ENCODE results near the gene NDUFAF7. TPM values are rescaled to one million over a fixed set of nuclear protein-coding genes. Genes with fewer than 3 reads are reported as not detected.
"Not testable (repeated sequence)": the region's sequence is repeated elsewhere in the genome, so short reads cannot be mapped to it uniquely, and the experiment has no call there.

NDUFAF7 gene
- total RNA-seq, 1 donor from 2014 or later = 6.3 TPM

DNA sequence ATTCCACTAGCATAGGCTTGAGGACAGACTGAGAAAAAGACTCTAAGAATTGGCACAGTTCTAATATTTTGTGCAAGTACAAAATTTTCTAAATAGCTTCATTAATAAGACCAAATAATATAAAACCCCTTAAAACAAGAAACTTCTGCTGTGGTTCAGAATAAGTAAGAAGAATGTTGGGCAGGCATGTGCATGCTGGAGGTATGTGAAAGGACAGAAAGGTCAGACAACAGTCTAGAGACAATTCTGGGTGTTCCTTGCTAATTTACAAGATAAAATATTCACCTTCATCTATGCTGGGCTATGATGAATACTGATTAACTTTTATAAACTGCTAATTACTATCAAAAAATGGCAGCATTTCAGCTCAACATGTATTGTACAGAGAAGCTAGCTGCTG lies 20.2 kb upstream of the NDUFAF7 start:
- H3K27me3 ChIP-seq (ENCODE audit: control insufficient read depth in 3 of 3, insufficient read depth in 3 of 3, low read length in 3 of 3) = no peaks in the 10 kb centered on the region
- no peak overlapping the region for H3K4me3 ChIP-seq (ENCODE audit: low read length in 3 of 3)
- peaks cover 26 to 69% (median 68%) of the 10 kb centered on the region in 3 donors for H3K36me3 ChIP-seq (ENCODE audit: control insufficient read depth in 3 of 3, insufficient read depth in 3 of 3, low read length in 3 of 3)
- no peak overlapping the region for H3K9ac ChIP-seq (ENCODE audit: low read depth in 1 of 3, low read length in 3 of 3)
- no peaks in the 10 kb centered on the region for H3K9me3 ChIP-seq (ENCODE audit: control insufficient read depth in 3 of 3, low read length in 3 of 3)
- no peaks in the 10 kb centered on the region for H3K4me1 ChIP-seq (ENCODE audit: control insufficient read depth in 3 of 3, insufficient read depth in 3 of 3, low read length in 3 of 3)
- no peak overlapping the region for H3K27ac ChIP-seq (ENCODE audit: low read depth, low read length)

DNA sequence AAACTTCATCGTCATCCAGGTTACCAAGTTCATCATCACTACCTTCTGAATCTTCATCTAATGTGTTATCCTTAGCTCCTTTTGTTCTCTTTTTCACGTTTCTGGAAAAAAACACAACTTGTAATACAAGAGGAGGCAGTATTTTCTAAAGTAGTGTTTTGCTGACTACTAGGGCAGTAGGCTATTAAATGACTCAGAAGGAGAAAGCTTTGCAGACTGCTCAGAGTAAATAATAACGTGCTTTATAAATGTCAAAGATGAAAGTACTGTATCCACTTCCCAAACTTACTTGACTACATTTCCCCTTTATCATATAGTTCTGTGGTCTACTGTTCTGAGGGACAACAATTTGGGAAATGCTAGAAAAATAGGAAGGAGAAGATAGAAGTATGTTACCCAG lies 19.5 kb upstream of the NDUFAF7 start:
- H3K9me3 ChIP-seq (ENCODE audit: control insufficient read depth in 3 of 3, low read length in 3 of 3) = no peaks in the 10 kb centered on the region
- peaks cover 30 to 68% (median 68%) of the 10 kb centered on the region in 3 donors for H3K36me3 ChIP-seq (ENCODE audit: control insufficient read depth in 3 of 3, insufficient read depth in 3 of 3, low read length in 3 of 3)

DNA sequence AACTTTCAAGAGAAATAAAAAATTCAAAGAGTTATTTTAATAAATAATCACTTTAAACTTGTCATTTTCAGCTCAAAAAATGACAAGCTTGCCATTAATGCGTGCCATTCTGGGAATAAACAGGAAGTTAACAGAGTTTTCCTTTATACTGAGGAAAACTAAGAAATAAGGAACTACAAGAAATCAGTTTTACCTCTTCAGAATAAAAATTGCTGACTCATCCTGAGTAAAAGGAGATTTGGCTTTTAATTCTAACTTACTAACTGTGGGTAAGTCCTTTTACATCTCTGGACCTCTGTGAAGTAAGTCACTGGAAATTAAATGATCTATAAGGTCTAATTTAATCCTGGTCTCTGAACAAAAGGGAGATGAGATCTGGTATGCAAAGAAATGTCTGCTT lies 16.2 kb upstream of the NDUFAF7 start:
- no peak overlapping the region for H3K4me3 ChIP-seq (ENCODE audit: low read length in 3 of 3)
- no peak overlapping the region for H3K27ac ChIP-seq (ENCODE audit: low read depth, low read length)
- H3K9me3 ChIP-seq (ENCODE audit: control insufficient read depth in 3 of 3, low read length in 3 of 3) = no peaks in the 10 kb centered on the region
- peaks cover 27 to 63% (median 57%) of the 10 kb centered on the region in 3 donors for H3K36me3 ChIP-seq (ENCODE audit: control insufficient read depth in 3 of 3, insufficient read depth in 3 of 3, low read length in 3 of 3)
- no peak overlapping the region for H3K9ac ChIP-seq (ENCODE audit: low read depth in 1 of 3, low read length in 3 of 3)
- no peaks in the 10 kb centered on the region for H3K4me1 ChIP-seq (ENCODE audit: control insufficient read depth in 3 of 3, insufficient read depth in 3 of 3, low read length in 3 of 3)
- H3K27me3 ChIP-seq (ENCODE audit: control insufficient read depth in 3 of 3, insufficient read depth in 3 of 3, low read length in 3 of 3) = no peaks in the 10 kb centered on the region

More for the DNA sequence above, 19.5 kb upstream of the NDUFAF7 start:
- Histone ChIP-seq H3K9ac (ENCODE audit: low read depth in 1 of 3, low read length in 3 of 3) (no peak overlapping the region), H3K4me3 (ENCODE audit: low read length in 3 of 3) (no peak overlapping the region), H3K27ac (ENCODE audit: low read depth, low read length) (no peak overlapping the region), H3K4me1 (ENCODE audit: control insufficient read depth in 3 of 3, insufficient read depth in 3 of 3, low read length in 3 of 3) (no peaks in the 10 kb centered on the region), H3K27me3 (ENCODE audit: control insufficient read depth in 3 of 3, insufficient read depth in 3 of 3, low read length in 3 of 3) (no peaks in the 10 kb centered on the region)

DNA sequence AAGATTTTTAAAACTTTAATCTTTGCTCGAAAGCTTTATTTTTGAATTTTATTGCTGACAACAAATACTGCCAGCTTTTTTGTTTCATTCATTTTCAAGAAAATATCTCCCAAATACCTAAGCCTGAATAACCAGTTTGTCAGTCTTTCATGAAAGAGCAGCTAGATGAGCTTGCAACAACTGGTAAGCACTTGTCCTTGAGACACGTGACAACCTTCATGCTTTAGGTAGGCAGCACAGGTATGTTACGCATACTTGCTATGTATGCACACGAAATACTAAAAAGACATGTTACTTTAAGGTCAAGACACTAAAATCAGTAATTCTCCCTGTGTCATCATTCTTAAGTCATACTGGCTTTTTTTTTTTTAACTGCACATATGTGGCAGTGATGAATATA lies 12.4 kb upstream of the NDUFAF7 start:
- Histone ChIP-seq H3K27me3 (ENCODE audit: control insufficient read depth in 3 of 3, insufficient read depth in 3 of 3, low read length in 3 of 3) (no peaks in the 10 kb centered on the region), H3K27ac (ENCODE audit: low read depth, low read length) (no peak overlapping the region), H3K36me3 (ENCODE audit: control insufficient read depth in 3 of 3, insufficient read depth in 3 of 3, low read length in 3 of 3) (peaks cover 28 to 59% (median 48%) of the 10 kb centered on the region in 3 donors), H3K4me3 (ENCODE audit: low read length in 3 of 3) (no peak overlapping the region), H3K4me1 (ENCODE audit: control insufficient read depth in 3 of 3, insufficient read depth in 3 of 3, low read length in 3 of 3) (no peaks in the 10 kb centered on the region), H3K9me3 (ENCODE audit: control insufficient read depth in 3 of 3, low read length in 3 of 3) (no peaks in the 10 kb centered on the region), H3K9ac (ENCODE audit: low read depth in 1 of 3, low read length in 3 of 3) (no peak overlapping the region)

DNA sequence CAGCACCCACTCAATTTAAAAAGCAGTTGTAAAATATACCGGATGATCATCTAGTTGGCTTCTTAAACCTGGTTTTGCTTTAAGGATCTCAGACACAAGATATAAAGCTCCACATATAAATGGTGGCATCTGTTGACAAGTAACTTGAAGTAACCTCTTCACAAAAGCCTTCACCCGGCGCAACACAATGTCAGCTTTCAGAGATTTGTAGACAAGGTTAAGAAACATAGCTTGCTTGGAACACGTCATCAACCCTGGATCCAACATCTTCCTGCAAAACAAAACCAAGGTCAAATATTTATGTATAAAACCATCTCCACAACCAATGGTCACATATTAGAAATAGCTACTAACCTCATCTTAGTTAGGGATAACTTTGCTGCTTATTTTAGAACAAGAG lies 8.3 kb upstream of the NDUFAF7 start:
- peaks cover 26 to 46% (median 46%) of the 10 kb centered on the region in 3 donors for H3K36me3 ChIP-seq (ENCODE audit: control insufficient read depth in 3 of 3, insufficient read depth in 3 of 3, low read length in 3 of 3)
- H3K4me1 ChIP-seq (ENCODE audit: control insufficient read depth in 3 of 3, insufficient read depth in 3 of 3, low read length in 3 of 3) = peaks cover 0 to 2% (median 0%) of the 10 kb centered on the region in 3 donors
- no peak overlapping the region for H3K4me3 ChIP-seq (ENCODE audit: low read length in 3 of 3)

DNA sequence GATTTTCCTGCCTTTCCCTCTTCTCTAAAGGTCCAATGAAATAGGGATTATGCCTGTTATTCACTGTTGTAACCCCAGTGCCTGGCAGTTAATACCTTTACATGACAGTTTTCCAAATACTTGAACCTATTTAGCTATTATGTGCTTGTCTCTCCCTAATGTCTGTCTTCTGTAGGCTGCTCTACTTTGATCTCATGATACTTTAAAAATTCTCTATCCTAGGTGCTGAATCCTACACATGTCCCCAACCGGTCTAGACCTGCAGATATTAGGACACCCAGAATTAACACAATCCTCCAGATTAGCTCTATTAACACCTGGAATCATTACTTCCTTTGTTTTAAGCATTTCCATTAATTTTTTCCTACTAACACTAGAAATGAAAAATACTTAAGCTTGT lies 7.4 kb upstream of the NDUFAF7 start:
- Histone ChIP-seq H3K4me3 (ENCODE audit: low read length in 3 of 3) (no peak overlapping the region), H3K27me3 (ENCODE audit: control insufficient read depth in 3 of 3, insufficient read depth in 3 of 3, low read length in 3 of 3) (no peaks in the 10 kb centered on the region), H3K9ac (ENCODE audit: low read depth in 1 of 3, low read length in 3 of 3) (no peak overlapping the region), H3K27ac (ENCODE audit: low read depth, low read length) (no peak overlapping the region), H3K9me3 (ENCODE audit: control insufficient read depth in 3 of 3, low read length in 3 of 3) (no peaks in the 10 kb centered on the region), H3K4me1 (ENCODE audit: control insufficient read depth in 3 of 3, insufficient read depth in 3 of 3, low read length in 3 of 3) (peaks cover 0 to 2% (median 0%) of the 10 kb centered on the region in 3 donors), H3K36me3 (ENCODE audit: control insufficient read depth in 3 of 3, insufficient read depth in 3 of 3, low read length in 3 of 3) (peaks cover 28 to 47% (median 45%) of the 10 kb centered on the region in 3 donors)

More for the DNA sequence above, 8.3 kb upstream of the NDUFAF7 start:
- no peak overlapping the region for H3K27ac ChIP-seq (ENCODE audit: low read depth, low read length)
- H3K9ac ChIP-seq (ENCODE audit: low read depth in 1 of 3, low read length in 3 of 3) = no peak overlapping the region
- H3K9me3 ChIP-seq (ENCODE audit: control insufficient read depth in 3 of 3, low read length in 3 of 3) = no peaks in the 10 kb centered on the region
- H3K27me3 ChIP-seq (ENCODE audit: control insufficient read depth in 3 of 3, insufficient read depth in 3 of 3, low read length in 3 of 3) = no peaks in the 10 kb centered on the region

DNA sequence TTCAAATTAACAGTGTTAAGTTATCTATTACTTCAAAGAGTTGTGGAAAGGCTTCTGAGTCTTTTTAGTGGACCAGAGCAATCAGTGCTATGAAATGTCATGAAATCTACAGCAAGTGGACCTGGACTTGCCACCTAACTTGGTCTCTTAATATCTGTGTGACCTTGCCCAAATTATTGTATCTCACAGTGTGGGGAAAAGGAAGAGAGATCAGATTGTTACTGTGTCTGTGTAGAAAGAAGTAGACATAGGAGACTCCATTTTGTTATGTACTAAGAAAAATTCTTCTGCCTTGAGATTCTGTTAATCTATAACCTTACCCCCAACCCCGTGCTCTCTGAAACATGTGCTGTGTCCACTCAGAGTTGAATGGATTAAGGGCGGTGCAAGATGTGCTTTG lies 6.3 kb upstream of the NDUFAF7 start:
- H3K36me3 ChIP-seq (ENCODE audit: control insufficient read depth in 3 of 3, insufficient read depth in 3 of 3, low read length in 3 of 3) = peaks cover 26 to 42% (median 40%) of the 10 kb centered on the region in 3 donors
- H3K9ac ChIP-seq (ENCODE audit: low read depth in 1 of 3, low read length in 3 of 3); H3K4me3 ChIP-seq (ENCODE audit: low read length in 3 of 3); H3K9me3 ChIP-seq (ENCODE audit: control insufficient read depth in 3 of 3, low read length in 3 of 3); H3K27me3 ChIP-seq (ENCODE audit: control insufficient read depth in 3 of 3, insufficient read depth in 3 of 3, low read length in 3 of 3); H3K27ac ChIP-seq (ENCODE audit: low read depth, low read length): not testable (repeated sequence)
- H3K4me1 ChIP-seq (ENCODE audit: control insufficient read depth in 3 of 3, insufficient read depth in 3 of 3, low read length in 3 of 3) = peaks cover 6 to 11% (median 8%) of the 10 kb centered on the region in 3 donors

DNA sequence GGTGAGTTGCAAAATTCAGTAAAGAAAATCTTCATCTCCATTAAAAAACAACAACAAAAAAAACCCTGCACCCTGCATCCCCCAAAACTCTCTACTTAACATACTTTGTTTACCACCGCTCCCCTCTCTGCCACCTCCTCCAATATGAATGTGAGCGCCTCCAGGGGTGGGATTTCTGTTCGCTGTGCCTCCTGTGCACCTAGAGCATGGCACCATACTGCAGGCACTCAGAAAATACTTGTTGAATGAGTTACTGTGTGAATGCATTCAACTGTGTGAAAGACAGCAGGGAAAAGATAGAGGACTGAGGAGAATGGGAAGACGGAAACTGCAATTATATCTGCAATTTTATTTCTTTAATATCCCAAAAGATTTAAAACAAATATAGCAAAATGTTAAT lies 4.6 kb upstream of the NDUFAF7 start:
- Histone ChIP-seq H3K27me3 (ENCODE audit: control insufficient read depth in 3 of 3, insufficient read depth in 3 of 3, low read length in 3 of 3) (no peaks in the 10 kb centered on the region), H3K4me3 (ENCODE audit: low read length in 3 of 3) (no peak overlapping the region), H3K36me3 (ENCODE audit: control insufficient read depth in 3 of 3, insufficient read depth in 3 of 3, low read length in 3 of 3) (peaks cover 17 to 28% (median 25%) of the 10 kb centered on the region in 3 donors), H3K27ac (ENCODE audit: low read depth, low read length) (no peak overlapping the region), H3K4me1 (ENCODE audit: control insufficient read depth in 3 of 3, insufficient read depth in 3 of 3, low read length in 3 of 3) (peaks cover 8 to 18% (median 9%) of the 10 kb centered on the region in 3 donors), H3K9ac (ENCODE audit: low read depth in 1 of 3, low read length in 3 of 3) (no peak overlapping the region), H3K9me3 (ENCODE audit: control insufficient read depth in 3 of 3, low read length in 3 of 3) (no peaks in the 10 kb centered on the region)

DNA sequence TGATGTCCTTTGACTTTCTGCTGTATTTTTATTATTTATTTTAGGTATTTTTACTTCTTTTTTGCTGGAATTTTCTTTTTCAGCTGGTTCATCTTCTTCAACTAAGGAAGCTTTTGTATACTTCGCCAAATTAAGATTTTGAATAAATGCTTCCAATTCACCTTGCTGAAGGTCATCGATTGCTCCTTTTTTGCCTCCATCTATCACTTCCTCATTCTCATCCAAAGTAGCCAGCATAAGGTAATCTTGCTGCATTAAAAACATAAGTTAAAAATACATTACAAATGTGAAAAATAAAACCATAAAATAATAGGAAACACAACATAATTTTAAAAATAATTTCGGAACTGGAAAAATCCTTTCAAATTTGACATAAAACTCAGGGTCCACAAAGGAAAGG lies 2.7 kb upstream of the NDUFAF7 start:
- no peak overlapping the region for H3K4me3 ChIP-seq (ENCODE audit: low read length in 3 of 3)
- H3K27ac ChIP-seq (ENCODE audit: low read depth, low read length) = no peak overlapping the region
- no peaks in the 10 kb centered on the region for H3K9me3 ChIP-seq (ENCODE audit: control insufficient read depth in 3 of 3, low read length in 3 of 3)
- H3K27me3 ChIP-seq (ENCODE audit: control insufficient read depth in 3 of 3, insufficient read depth in 3 of 3, low read length in 3 of 3) = no peaks in the 10 kb centered on the region
- peaks cover 11 to 16% (median 15%) of the 10 kb centered on the region in 3 donors for H3K36me3 ChIP-seq (ENCODE audit: control insufficient read depth in 3 of 3, insufficient read depth in 3 of 3, low read length in 3 of 3)
- no peak overlapping the region for H3K9ac ChIP-seq (ENCODE audit: low read depth in 1 of 3, low read length in 3 of 3)
- H3K4me1 ChIP-seq (ENCODE audit: control insufficient read depth in 3 of 3, insufficient read depth in 3 of 3, low read length in 3 of 3) = peaks cover 20 to 29% (median 21%) of the 10 kb centered on the region in 3 donors

DNA sequence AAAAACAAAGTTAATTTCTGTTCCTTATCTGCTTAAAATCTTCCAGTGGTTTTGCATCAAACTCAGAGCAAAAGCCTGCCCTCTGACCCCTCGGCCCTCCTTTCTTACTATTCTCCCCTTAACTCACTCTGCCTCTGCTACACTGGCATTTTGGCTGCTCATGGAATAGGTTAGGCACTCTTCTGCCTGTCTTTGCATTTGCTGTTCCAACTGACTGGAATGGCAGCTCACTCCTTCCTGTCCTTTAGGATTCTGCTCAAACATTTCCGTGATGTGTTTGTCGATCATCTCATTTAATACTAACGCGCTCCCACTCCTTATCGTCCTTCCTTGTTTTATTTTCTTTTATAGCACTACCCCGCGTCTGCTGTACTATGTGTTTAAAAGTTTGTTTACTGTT lies 877 bp upstream of the NDUFAF7 start:
- Histone ChIP-seq H3K4me1 (ENCODE audit: control insufficient read depth in 3 of 3, insufficient read depth in 3 of 3, low read length in 3 of 3) (peaks cover 20 to 29% (median 21%) of the 10 kb centered on the region in 3 donors), H3K27ac (ENCODE audit: low read depth, low read length) (peak overlapping the region; percentile 95), H3K27me3 (ENCODE audit: control insufficient read depth in 3 of 3, insufficient read depth in 3 of 3, low read length in 3 of 3) (no peaks in the 10 kb centered on the region), H3K36me3 (ENCODE audit: control insufficient read depth in 3 of 3, insufficient read depth in 3 of 3, low read length in 3 of 3) (peaks cover 11 to 16% (median 15%) of the 10 kb centered on the region in 3 donors), H3K9ac (ENCODE audit: low read depth in 1 of 3, low read length in 3 of 3) (peak overlapping the region; percentile 96 to 97 (median 97)), H3K4me3 (ENCODE audit: low read length in 3 of 3) (peak overlapping the region; percentile 87 to 97 (median 88)), H3K9me3 (ENCODE audit: control insufficient read depth in 3 of 3, low read length in 3 of 3) (no peaks in the 10 kb centered on the region)
